HG02798 (cell line): ENCODE measurements around the gene TMEM101.
"Not testable (repeated sequence)": the region's sequence is repeated elsewhere in the genome, so short reads cannot be mapped to it uniquely, and the experiment has no call there.

Experiments used
- ATAC-seq: cut with Tn5 transposase; IDR thresholded peaks from one replicate; pipeline ENCODE4 v1.9.1; 2021; ENCODE audit warnings: mild to moderate bottlenecking; ENCODE audit not compliant: unreplicated experiment, poor library complexity

Gene TMEM101

GRCh38 chr17:44014437-44015172 lies at the start of gene TMEM101:
TSS of gene TMEM101 (minus strand) at chr17:44014963. CDS start at chr17:44014952, 11 bp downstream.
- peak; percentile 87 for ATAC-seq

DNA sequence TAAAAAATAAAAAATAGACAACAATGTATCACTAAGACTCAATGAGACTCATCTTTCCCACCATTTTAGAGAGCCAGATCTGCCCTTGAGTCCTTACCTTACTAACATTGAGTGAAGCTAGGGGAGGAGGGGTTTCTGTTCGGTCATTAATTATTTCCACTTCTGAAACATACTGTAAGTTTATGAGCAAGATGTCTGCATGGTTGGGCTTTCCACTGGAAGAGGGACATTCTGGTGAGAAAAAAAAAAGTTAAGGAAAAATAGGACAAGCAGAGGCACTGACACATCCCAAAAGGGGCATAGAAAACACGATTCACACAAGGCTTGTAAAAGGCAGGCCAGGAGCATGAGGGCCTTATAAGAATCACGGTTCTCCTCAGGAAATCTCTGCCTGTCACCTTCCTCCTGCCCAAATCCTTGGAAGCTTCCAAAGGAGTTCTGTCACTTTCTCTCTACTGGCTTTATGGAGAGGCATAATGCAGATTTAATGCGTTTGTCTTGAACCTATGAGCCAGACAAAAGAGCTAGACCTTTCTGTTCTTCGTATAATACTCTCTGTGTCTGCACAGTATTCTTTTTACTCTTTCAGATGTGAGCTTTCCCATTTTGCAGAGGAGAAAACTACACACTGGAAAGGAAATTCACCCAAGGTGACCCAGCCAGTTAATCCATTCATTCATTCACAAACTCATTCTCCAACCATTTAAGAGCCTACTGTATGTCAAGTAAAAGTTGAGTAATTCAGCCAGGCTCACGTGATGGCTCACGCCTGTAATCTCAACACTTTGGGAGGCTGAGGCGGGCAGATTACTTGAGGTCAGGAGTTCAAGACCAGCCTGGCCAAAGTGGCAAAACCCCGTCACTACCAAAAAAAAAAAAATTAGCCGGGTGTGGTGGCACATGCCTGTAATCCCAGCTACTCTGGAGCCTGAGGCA lies 49.2 kb upstream of the TMEM101 start:
- no peak for ATAC-seq

GRCh38 chr17:44062871-44063270 lies 48.1 kb upstream of the TMEM101 start:
- no peak for ATAC-seq

DNA sequence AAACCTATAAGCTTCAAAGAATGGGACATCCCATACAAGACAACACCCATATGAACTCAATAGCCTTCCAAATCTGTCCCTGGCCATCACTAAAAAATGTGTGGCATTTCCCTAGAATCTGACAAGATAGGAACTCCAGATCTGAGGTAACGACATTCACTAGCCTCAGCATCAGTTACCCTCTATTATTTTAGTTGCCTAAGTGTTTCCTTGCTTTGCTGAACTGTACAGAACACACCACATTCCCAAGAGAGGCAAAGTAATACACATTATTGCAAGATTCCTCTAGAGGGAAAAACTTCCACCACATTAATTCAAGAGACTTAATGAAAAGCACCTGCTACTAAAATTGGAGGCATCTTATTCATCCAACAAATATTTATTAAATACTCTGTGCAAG lies 46.7 kb upstream of the TMEM101 start:
- ATAC-seq: no peak

DNA sequence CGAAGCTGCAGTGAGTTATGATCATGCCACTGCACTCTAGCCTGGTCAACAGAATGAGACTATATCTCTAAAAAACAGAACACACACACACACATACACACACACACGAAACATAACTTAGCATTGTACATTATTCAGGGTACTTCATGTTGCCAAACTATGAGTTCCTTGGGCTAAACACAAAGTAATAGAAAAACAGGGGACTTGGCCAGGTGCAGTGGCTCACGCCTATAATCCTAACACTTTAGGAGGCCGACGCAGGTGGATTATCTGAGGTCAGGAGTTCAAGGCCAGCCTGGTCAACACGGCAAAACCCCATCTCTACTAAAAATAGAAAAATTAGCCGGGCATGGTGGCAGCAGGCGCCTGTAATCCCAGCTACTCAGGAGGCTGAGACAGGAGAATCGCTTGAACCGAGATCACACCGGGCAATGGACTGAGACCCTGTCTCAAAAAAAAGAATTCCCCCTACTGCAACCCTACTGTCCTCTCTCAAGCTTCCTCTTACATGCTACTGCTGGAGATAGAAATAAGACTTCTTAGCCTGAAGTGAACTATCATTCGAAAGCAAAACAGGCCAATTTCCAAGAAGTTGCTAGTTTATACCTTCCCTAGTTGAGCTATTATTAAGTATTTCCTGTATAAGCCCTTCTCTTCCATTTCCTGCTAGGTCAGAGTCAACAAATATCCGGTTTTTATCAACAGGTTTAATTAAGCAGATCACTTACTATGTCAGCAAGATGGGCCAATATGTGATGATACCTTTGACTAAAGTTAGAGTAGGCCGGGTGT lies 44.5 kb upstream of the TMEM101 start:
- no peak for ATAC-seq

DNA sequence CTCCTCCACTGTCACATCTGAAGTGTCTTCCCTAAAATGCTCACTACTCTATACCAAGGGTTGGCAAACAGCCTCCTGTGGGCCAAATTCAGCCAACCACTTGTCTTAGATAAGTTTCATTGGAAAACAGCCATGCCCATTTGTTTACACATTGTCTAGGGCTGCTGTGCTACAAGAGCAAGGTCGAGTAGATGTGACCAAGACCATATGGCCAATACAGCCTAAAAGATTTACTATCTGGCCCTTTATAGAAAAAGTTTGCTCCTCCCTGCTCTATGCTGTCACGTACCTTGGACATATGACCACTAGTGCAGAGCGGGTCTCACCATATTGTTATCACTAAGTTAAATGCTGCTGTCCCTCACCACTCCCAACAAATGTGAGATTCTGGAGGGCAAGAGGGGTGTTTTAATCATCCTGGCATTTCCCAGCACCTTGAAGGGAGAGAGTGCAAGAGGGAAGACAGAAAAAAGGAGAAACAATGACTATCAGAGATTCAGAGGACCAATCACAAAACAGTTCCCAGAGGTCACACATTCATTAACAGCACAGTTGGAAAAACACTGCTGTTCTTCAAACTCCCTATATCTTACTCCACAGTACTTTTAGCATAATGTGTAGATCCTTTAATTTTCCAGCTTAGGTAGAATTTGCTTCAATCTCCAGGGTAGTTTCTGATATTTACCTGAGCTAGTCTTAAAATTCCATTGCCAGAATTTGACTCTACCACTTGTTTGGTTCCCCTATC lies 38.5 kb upstream of the TMEM101 start:
- ATAC-seq: no peak

- no peak for ATAC-seq
Observed at GRCh38 chr17:44049294-44050060, 34.7 kb upstream of the TMEM101 start.

DNA sequence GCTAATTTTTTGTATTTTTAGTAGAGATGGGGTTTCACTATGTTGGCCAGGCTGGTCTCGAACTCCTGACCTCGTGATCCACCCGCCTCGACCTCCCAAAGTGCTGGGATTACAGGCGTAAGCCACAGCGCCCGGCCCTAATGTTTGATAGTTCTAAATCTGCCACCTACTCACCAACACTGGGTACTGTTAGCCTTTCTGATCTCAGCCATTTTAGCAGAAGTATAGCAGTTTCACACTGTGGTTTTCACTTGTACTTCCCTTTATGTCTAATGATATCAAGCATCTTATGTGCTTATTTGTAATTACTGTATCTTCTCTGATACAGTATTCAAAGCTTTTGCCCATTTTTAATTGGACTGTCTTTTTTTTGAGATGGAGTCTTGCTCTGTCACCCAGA lies 32.1 kb upstream of the TMEM101 start:
- ATAC-seq: not testable (repeated sequence)

DNA sequence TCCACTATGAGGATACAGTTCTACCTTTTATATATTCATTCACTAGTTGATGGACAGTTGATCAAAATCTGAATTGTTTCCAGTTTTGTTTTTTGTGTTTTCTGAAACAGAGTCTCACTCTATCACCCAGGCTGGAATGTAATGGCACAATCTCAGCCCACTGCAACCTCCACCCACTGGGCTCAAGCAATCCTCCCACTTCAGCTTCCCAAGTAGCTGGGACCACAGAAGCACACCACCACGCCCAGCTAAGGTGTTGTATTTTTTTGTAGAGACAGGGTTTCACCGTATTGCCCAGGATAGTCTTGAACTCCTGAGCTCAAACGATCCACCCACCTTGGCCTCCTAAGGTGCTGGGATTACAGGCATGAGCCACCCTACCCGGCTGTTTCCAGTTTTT lies 30.7 kb upstream of the TMEM101 start:
- ATAC-seq: no peak

GRCh38 chr17:44044071-44044470 lies 29.3 kb upstream of the TMEM101 start:
- ATAC-seq: no peak

DNA sequence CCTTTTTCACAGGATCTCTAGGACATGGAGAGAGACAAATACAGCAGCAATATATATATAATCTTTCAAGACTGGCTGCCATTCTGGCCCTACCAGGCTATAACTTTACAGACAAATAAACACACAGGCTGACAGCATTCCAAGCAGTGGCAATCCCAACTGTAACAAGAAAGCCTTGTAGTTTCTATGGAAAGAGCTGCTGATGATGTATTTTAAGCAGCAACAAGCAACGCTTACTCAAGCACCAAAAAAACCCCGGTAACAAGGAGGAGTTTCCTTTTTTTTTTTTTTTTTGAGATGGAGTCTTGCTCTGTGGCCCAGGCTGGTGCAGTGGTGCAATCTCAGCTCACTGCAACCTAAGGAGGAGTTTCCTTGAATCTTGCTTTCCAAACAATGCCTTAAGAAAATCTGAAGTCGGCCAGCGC lies 28.5 kb upstream of the TMEM101 start:
- no peak for ATAC-seq

DNA sequence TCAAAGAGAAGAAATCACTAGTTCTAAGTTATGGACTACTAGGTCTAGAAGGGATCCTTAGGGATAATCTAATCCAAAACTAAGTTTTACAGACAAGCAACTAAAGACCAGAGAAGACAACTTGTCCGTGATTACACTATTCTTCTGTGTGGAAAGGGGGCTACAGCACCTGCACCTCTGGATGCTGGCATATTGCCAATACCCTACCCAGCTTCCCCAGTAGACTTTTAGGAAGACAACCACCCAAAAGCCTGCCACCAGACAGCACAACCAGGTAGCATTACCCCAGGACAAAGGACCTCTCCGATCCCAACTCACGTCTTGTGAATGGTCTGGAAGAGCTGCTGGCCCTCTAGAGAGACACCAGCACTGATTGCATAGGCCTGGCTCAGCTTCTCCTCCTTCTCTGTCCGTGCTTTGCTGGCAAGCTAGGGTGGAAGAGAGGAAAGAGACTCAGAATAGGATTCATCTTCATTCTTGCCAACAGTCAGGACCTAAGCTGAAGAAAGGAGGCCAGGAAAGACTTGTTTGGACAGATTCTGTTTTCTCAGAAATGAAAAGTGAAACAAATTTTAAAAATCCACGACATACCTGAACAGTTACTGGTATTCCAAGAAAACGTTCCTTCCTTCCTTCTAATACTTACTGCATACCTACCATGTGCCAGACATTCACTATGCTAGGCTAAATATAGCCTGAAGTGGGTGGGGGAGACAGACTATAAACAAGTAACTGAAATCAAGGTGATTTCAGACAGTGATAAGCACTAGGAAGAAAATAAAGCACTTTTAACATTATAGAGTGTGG lies 25.3 kb upstream of the TMEM101 start:
- no peak for ATAC-seq

GRCh38 chr17:44038604-44039011 lies 23.8 kb upstream of the TMEM101 start:
- no peak for ATAC-seq

DNA sequence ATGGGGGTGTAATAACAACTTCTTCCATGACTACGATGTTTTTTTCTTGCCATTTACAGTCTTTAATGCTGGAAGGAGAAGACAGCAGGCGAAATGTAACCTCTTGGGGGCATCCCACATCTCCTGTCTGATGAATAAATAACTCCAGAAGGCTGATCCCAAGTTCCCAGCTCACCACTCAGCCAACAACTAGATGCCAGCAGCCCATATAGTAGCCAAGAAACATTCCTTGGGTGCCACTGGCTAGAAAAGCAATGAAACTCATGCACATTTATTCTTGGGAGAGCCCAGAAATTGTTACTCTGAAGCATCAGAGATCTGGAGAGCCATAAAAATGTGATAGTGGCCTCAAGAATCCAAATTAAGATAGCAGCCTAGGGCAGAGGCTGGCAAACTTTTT lies 22.7 kb upstream of the TMEM101 start:
- no peak for ATAC-seq

GRCh38 chr17:44034688-44035087 lies 19.9 kb upstream of the TMEM101 start:
- ATAC-seq: not testable (repeated sequence)

- ATAC-seq: no peak
Observed at GRCh38 chr17:44033861-44034408, 19.2 kb upstream of the TMEM101 start.

DNA sequence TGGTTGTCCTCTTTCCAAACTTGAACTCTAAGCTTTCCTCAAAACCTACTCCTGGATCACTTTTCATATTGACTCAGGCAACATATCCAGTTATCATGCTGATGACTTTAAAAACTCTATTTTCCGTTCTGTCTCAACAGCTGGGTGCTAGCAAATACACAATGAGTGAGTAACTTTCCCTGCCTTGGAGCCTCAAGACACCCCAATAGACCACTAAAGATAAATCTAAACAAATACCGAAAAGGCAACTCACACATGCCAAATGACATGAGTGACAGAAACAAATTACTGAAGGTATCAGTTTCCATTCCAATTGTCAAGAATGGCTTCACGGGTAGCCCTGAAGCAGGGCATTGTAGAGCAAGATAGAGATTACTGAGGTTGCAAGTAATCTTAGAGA lies 15.7 kb upstream of the TMEM101 start:
- ATAC-seq: no peak

DNA sequence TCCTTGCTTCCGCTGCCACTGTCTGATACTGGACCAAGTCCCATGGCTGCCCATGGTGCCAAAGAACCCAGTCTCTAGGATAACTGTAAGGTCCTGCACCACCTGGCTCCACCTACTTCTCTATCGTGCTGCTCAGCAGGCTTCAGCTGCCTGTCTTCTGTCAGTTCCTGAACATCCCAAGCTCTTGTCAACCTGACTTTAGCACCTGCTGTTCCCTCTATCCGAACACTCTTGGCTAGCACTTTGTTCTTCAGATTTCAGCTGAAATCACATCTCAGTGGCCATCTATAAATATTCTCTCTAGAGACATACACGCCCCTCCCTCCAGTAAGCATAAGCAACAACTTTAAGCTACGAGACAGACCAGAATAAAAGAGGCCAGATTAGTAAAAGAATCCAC lies 15.0 kb upstream of the TMEM101 start:
- no peak for ATAC-seq
